ENCODE measurements around the gene SOX30.

DNA sequence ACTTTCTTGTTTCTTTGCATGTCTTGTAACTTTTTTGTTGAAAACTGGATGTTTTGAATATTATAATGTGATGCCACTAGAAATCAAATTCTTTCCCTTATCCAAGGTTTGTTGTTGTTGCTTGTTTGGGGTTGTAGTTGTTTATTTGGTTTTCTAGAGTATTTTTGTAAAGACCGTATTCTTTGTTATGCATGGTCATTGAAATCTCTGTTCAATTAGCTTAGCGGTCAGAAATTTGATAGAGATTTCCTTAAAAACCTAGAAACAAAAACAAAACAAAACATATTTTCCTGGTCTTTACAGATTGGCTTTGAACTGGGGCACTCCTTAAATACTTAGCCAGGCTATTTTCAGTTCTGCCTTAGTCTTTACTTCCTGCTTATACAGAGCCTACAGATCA is 21.9 kb downstream of the SOX30 start:
- TF ChIP-seq, protein P1, sequence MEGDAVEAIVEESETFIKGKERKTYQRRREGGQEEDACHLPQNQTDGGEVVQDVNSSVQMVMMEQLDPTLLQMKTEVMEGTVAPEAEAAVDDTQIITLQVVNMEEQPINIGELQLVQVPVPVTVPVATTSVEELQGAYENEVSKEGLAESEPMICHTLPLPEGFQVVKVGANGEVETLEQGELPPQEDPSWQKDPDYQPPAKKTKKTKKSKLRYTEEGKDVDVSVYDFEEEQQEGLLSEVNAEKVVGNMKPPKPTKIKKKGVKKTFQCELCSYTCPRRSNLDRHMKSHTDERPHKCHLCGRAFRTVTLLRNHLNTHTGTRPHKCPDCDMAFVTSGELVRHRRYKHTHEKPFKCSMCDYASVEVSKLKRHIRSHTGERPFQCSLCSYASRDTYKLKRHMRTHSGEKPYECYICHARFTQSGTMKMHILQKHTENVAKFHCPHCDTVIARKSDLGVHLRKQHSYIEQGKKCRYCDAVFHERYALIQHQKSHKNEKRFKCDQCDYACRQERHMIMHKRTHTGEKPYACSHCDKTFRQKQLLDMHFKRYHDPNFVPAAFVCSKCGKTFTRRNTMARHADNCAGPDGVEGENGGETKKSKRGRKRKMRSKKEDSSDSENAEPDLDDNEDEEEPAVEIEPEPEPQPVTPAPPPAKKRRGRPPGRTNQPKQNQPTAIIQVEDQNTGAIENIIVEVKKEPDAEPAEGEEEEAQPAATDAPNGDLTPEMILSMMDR (IDR thresholded peaks at IDR 0.05) = no peak
- no peak for TF ChIP-seq EZH2 (IDR thresholded peaks at IDR 0.05; ENCODE audit: borderline replicate concordance, insufficient read depth, low read depth, low read length, poor library complexity, severe bottlenecking)
